IPS DF 4.7 (cell line): ENCODE results near the gene DAB1.
"Not testable (repeated sequence)": the region's sequence is repeated elsewhere in the genome, so short reads cannot be mapped to it uniquely, and the experiment has no call there.

Source experiments
- DNase-seq: peaks from one replicate; pipeline ENCODE4 v3.0.0-alpha.2; 2013; ENCODE audit warnings: low spot score; ENCODE audit errors: extremely low read depth

The DAB1 gene

GRCh38 chr1:57222801-57223200 lies 201.1 kb downstream of the DAB1 start:
- DNase-seq = no peak

- DNase-seq = no peak
Measured at GRCh38 chr1:57222307-57222706, 201.6 kb downstream of the DAB1 start.

- DNase-seq = not testable (repeated sequence)
Measured at GRCh38 chr1:57220905-57221304, 203.0 kb downstream of the DAB1 start.

- DNase-seq = no peak
Measured at GRCh38 chr1:57218487-57219079, 205.3 kb downstream of the DAB1 start.

GRCh38 chr1:57217905-57218304 lies 206.0 kb downstream of the DAB1 start:
- no peak for DNase-seq

- no peak for DNase-seq
Measured at GRCh38 chr1:57214951-57215575, 208.8 kb downstream of the DAB1 start.

GRCh38 chr1:57210881-57211280 lies 213.0 kb downstream of the DAB1 start:
- no peak for DNase-seq

GRCh38 chr1:57209495-57209894 lies 214.4 kb downstream of the DAB1 start:
- no peak for DNase-seq

GRCh38 chr1:57208741-57209302 lies 215.0 kb downstream of the DAB1 start:
- DNase-seq = no peak

GRCh38 chr1:57206038-57206437 lies 217.8 kb downstream of the DAB1 start:
- peak; percentile 49 for DNase-seq

- no peak for DNase-seq
Measured at GRCh38 chr1:57204942-57205787, 218.7 kb downstream of the DAB1 start.

- no peak for DNase-seq
Measured at GRCh38 chr1:57204091-57204490, 219.8 kb downstream of the DAB1 start.

GRCh38 chr1:57202241-57202640 lies 221.6 kb downstream of the DAB1 start:
- DNase-seq = no peak

- DNase-seq = no peak
Measured at GRCh38 chr1:57198912-57199311, 224.9 kb downstream of the DAB1 start.

- DNase-seq = no peak
Measured at GRCh38 chr1:57195436-57195941, 228.4 kb downstream of the DAB1 start.

GRCh38 chr1:57192222-57192621 lies 231.6 kb downstream of the DAB1 start:
- DNase-seq = no peak

GRCh38 chr1:57190898-57191297 lies 233.0 kb downstream of the DAB1 start:
- DNase-seq = no peak

- no peak for DNase-seq
Measured at GRCh38 chr1:57188168-57188567, 235.7 kb downstream of the DAB1 start.

- DNase-seq = no peak
Measured at GRCh38 chr1:57186455-57186854, 237.4 kb downstream of the DAB1 start.

GRCh38 chr1:57179001-57179400 lies 244.9 kb downstream of the DAB1 start:
- no peak for DNase-seq

GRCh38 chr1:57175506-57175905 lies 248.4 kb downstream of the DAB1 start:
- DNase-seq = no peak

GRCh38 chr1:57172040-57172439 lies 251.8 kb downstream of the DAB1 start:
- no peak for DNase-seq
